Glomerular endothelial cell (primary cell): ENCODE data around the gene DUSP7. TPM values are rescaled to one million over a fixed set of nuclear protein-coding genes. Genes with fewer than 3 reads are reported as not detected.

ENCODE experiments used
- DNase-seq: peaks from one replicate; pipeline ENCODE4 v3.0.0-alpha.2; 2011; ENCODE audit warnings: low read depth, low spot score; ENCODE audit errors: extremely low read depth
- total RNA-seq: library from RNA; depleted of rRNA; stranded (reverse); fragments of >200 nt; gene quantifications from 2 replicates; pipeline ENCODE4 v1.2.3, GENCODE V29; 2015

Gene DUSP7
- total RNA-seq, 1 donor from 2014 or later, result 23.8 TPM

DNA sequence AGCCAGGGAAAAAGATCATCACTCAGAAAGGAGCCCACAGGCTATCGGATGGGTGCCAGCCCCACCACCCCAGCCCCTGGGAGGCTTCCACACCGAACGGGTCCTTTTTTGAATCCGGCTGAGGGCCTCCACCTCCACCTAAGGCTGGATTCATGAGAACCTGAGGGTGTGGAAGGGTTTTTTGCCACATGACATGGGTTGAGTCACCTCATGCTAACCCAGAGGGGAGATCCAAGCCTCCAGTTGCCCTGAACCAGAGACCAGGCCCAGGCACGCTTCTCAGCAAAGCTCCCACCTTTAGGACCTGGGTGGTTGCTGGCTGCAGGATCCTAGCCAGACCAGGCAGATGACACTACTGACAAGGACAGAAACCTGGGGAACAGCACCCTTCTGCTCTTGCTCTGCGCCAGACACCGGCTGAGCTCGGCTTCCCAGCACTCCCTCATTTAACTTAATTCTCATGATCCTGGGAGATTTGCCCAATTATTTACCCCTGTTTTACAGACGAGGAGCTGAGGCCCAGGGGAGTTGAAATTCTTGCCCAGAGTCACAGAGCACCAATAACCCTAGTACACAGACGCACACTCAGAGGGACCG lies 25.6 kb downstream of the DUSP7 start:
- no peak for DNase-seq

DNA sequence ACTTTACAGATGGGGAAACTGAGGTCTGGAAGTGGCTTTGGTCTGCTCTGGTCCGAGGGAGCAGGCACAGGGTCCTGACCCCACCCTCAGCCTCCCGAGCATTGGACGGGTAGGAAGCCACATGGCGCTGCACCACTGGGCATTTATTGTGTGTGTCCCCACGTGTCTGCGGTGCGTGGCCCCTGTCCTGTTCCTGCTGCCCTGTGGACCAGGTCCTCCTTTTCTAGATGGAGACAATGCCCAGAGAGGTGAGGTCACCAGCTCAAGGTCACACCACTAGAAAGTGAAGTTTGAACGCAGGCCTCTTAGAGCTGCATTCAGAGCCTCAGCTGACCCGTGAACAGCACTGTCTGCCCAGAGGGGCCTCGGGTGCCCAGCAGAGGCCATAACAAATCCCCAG lies 26.8 kb downstream of the DUSP7 start:
- DNase-seq, result no peak

DNA sequence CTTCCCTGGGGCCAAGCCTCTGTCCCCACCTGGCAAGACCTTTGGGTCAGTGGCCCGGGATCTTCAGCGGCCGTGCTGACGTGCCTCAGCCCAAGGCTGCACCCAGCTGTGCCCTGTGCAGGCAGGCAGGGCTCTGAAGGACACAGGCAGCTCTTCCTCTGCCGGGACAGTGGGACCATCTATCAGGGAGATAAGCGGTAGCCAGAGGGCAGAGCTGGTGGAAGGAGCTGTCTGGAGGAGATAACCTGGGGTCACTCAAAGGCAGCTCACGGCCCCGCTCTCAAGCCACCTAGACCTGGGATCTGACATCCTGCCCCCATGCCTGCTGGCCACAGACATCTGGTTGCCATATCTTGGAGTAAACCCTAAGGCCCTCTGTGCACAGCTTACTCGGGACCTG lies 27.3 kb downstream of the DUSP7 start:
- no peak for DNase-seq

DNA sequence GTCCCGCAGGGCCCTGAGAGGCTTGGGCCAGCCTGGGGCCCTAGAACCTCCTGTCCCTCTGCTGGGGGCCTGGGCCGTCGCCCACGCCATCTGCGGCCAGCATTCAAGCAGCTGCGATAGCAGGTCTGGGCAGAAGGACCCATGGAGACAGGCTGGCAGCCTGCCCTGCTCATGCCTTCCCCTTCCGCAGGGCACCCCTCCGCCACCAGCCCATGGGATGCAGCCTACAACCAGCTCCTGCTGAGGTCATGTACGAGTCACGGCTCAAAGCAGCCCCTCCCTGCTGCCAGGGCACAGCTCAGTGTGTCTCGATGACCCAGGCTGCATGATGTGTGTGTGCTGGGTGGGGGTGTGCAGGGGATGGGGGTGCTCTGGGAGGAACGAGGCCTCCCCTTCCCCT lies 27.8 kb downstream of the DUSP7 start:
- DNase-seq, result no peak

DNA sequence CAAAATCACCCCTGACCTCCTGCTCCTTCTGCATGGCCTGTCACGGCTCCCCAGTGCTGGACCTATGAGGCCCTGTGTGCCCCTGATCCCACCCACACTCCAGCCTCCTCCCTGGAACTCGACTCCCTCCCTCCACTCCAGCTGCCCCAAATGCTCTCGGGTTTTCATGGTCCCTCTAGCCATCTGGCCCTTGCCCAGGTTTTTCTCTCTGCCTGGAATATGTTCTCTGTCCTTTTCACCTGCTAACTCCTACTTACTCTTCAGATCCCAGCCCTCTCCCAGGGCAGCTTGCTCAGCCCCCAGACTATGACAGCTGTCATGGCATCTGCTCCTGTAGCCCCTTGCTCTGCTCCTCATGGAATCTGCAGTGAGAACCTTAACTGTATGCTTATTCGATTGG lies 30.3 kb downstream of the DUSP7 start:
- DNase-seq, result no peak

DNA sequence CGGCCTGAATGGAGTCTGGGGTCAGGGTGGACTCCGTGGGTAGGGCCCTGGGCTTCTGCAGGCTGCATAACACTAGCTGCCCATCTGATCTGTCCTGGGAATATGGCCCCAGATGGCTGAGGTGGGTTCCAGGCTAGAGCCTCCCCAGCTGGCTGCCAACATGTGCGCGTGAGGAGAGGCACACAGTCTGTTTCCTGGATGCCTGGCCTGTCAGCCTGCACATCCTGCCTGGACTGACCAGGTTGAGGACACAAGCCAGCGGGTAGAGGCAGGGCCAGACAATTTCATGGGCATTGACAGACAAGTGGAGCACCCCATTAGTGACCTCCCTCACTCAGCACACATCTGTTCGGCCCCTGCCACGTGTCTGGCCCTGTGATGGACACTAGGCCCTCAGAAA lies 30.9 kb downstream of the DUSP7 start:
- DNase-seq, result no peak

DNA sequence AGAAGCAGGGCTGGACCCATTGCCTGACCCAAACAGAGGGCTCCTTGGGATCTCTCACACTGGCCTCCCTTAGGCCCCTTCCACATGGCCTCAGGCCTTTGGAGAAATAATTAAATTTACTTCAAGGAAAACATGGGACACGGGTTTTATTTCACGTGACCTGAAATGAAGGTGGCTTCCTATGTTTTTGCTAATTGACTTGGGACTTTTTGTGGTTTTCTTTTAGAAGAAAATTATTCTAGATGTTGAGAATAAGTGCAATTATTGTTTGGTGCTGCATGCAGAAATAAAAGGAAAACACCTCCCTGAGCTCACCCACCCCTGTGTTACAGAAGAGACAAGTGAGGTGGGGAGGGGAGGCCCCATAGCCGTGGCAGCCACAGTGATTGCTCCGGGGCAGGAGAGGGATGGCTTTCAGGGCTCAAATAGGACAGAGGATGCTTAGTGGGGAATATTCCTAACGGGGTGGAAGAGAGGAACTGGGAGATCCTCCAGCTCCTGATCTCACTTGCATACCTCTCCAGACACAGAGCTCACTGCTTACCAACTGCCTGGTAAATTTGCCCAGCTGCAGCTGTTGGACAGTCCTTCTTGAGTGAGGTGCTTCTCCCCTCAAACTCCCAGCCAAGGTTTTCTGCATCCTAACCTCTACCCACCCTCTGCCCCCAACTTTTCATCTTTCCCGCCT lies 31.5 kb downstream of the DUSP7 start:
- DNase-seq, result no peak

DNA sequence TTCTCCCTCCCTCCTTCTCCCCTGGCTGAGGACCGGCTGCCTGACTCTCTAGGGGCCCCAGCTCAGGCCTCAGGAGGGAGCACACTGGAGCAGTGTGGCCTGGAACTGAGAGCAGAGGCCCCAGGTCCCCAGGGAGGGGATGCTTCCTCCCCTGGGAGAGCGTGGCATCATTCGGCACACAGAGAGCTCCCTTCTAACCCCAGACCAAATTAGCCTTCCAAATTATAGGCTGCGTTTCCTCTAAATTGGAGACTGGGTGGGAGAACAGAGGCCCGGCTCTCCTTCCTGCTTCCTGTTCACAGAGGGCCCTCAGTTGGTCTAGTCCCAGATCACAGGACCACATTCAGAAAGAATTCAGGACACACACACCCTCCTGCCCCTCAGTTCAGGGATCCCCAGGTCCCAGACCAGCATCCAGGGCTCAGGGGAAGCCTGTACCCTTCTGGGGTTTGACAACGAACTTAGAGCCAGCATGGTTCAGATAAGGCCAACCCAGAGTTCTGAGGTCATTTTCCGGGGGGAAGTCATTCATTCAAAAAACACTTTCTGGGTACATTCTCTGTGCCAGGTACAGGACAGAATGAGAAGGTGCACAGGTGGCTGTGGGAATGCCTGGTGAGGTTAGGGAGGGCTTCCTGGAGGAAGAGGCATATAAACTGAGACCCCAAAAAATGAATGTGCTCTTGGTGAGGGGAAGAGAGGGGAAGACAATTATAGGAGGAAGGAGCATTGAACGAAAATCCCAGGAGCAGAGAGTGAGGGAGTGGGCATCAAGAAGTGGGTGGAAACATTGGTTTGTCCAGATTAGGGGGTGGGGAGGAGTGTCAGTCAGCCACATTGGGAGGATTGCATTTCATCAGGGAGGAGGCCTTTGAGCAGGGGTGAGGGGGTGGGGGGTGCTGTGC lies 32.3 kb downstream of the DUSP7 start:
- no peak for DNase-seq

DNA sequence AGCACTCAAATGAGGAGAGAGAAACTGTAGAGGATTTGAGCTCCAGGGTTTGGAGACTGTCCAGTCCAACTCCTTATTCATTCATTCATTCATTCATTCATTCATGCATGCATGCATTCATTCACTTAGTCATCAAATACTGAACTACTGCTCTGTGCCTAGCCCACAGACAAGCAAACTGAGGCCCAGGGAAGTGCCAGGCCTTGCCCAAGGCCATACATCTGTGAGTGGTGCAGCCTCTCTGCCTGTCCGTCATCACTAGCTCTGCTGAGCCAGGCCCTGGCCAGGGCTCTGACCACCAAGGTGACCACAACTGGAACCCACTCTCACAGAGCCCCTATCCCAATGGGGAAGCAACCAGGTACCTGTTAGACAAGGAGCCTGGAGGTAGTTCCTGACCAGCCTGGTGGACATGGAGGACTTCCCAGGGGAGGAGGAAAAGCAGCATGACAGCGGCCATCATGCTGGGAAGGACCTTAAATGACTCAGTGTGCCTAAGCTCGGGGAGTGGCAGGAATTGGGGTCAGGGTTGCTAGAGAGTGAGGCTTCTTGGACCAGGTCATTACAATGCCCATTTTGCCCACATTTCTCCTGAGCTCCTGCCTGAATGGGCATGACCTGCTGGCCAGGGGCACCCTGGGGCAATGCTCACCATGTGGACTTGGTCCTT lies 33.1 kb downstream of the DUSP7 start:
- no peak for DNase-seq

DNA sequence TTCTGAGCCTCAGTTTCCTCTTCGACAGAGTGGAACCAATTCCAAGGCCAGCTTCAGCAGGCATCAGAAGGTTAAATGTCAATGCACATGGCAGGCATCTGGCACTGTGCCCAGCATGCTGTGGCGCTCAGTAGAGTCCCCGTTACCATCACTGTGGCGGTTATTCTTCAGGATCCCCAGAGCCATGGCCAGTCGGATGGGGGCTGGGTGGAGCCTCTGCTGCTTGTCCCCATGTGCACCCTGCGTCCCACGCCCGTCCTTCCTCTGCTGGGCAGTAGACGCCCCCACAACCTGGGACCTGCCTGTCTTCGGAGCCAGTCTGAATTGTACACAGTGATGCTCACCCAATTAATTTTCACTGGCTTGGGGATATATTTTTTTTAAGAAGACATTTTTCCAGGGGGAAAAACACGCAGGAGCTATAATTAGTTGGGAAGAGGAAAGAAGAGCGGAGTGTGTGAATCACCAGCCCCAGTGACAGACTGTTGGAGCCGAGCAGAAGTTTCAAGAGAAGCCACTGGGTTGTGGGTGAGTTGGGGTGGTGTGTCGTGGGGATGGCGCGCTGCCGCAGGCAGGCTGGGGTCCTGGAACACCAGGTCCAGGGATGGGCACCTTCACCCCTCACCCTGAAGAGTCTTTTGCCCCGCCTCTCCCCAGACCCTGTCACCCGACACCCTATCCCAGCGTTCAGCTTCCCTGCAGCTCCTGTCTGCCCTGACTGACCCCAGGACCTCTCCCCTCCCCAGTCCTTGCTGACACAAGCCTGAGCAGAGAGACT lies 33.9 kb downstream of the DUSP7 start:
- no peak for DNase-seq

DNA sequence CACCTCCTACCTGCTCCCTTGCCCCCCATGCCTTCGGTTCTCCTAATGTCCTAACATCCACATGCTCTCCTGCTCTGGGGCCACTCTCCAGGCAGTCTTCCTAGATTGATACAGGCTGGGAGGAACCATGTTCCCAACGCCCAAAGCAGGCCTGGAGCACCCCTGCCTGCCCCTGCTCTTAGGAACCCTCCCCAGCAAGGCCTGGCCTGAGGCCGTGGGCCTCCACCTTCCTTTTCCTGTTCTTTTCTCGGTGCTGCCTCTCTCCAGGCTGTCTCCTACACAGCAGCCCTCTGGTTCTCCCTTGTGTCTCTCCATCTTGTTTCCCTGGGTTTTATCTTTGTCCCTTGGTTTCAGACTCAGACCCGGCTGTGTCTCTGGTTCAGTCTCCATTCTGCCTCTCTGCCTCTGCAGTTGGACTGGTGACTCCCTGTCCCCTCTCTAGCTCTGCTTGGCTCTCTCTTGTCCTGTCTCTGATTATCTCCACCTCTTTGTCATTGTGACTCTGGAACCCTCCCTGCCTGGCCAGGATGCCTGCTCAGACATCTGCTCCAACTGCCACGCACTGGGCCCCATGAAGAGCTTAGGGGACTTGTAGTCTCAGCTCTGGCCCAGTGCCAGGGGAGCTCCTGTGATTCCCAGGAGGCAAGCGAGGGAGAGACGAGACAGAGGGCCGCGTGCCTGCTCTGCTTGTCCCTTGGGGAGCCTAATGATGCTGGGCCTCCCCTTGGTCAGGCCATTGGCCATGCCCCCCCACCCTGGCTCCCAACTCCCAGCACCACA lies 34.7 kb downstream of the DUSP7 start:
- DNase-seq, result no peak

DNA sequence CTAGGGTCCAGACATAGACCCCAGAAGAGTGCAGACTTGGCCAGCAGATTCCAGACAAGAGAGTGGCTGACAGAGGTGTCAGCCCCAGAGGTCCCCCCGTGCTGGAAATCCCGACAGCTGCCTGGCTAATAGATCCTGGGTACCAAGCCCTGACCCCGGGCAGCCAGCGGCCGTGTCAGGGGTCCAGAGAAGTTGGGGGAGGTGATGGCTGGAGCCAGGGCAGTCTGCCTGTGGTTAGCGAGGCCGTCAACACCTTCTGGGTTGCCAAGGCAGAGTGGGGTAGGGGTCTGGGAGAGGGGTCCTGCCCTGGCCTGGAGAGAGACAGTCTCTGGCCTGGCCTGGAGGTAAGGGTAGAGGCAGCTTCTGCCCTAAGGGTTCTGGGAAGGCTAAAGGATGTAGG lies 35.6 kb downstream of the DUSP7 start:
- no peak for DNase-seq

DNA sequence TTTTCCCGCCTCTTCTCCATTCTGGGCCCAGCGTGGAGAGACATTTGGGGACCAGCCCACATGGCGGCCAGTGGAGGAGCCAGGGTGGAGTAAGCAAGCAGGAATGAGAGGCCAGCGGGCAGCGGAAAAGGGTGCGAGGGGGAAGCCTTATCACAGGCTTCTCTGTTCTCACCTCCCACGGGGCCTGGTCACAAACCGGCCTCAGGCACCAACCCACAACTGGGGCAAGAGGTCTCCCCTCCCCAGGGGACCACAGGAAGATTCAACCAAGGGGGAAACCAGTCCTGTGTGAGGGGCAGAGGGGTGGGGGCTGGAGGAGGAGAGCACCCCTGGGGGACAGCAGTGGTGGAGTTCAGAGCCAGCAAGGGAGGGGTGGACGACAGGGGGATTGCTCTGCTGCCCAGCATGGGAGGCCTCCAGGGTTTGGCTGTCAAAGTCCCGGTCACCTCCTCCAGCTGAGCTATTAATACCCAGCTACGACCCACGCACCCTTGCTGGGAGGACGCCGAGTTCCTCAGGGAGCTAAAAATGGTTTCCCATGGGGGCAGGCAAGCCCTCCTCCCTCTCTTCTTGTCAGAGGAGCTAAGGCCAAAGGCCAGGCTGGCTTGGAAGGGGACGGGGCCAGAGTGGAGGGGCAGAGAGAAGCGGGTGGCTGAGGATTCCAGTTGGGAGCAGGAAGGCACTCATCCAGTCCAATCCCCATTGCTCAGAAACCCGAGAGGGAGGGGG lies 36.9 kb downstream of the DUSP7 start:
- no peak for DNase-seq

DNA sequence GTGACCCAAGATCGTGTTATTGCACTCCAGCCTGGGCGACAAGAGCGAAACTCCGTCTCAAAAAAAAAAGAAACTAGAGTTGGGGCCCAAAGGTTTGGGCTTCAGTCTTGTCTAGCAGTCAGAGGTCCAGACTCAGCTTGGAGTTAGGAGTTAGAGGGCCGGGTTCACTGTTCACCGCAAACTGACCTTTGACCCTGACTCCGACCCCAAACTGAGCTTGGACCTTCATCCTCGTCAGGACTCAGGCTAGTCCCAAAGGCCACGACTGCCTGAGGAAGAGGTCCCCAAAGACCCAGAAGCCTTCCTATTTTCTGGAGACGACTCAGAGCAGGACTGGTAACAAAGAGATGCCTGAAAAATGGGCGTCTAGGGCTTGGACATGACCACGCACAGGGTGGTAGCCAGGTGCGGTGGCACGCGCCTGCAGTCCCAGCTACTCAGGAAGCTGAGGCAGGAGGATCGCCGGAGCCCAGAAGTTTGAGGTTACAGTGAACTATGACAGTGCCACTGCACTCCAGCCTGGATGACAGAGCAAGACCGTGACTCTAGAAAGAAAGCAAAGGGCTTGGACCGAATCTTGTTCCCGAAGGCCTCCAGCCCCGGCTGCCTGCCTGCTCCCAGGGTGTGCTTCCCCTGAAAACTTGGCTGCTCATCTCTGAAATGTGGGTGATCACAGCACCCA lies 37.9 kb downstream of the DUSP7 start:
- no peak for DNase-seq

DNA sequence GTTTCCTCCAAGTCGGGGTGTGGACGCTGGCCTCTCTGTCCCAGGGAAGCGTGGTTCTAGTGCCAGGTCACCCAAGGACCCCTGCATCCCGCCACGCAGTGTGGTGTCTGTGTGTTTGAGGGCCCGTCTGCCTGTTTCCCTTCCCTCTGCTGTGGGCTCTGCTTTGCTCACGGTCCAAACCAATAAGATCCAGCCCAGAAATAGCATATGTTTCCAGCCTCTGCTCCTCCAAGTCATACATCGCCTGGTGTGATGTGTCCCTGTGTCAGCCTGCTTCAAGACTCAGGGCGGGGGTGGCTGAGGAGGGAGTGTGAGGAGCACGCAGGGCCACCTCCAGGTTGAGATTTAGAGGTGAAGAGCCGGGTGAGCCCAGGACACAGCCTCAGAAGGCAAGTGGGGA lies 38.8 kb downstream of the DUSP7 start:
- no peak for DNase-seq

DNA sequence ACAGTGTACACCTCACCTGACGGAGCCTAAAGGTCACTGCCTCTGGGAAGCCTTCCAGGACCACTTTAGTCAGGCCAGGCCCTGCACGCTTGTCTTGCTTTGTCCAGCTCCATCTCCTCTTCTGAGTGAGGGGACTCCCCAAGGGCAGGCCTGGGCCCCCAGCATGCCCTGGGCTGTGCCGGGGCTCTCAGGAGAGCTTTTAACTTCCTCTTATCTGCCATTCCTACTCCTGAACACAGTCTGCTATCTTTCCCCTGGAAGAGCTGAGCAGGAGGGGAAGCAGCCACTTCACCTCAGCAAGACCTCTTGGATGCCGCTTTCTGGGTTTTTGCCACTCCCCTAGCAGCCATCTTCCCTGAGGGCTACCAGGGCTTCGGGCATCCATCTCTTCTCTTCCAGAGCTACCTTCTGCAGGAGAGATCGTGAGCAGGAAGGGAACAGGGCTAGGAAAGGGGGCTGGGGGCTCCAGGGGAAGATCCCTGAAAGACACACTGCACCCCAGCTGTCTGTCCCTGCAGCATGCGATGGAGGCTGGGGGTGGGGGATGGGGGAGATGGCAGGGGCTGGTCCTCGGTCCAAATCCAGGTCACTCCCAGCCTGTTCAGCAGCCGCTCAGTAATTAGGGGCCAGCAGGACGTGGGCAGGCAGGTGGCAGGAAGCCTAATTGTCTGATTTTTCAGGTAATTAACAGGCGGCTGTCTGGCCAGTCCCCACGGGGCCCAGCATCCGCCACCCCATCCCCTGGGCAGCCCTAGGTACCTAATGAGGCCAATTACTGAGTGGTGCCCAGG lies 40.7 kb downstream of the DUSP7 start:
- DNase-seq, result no peak

DNA sequence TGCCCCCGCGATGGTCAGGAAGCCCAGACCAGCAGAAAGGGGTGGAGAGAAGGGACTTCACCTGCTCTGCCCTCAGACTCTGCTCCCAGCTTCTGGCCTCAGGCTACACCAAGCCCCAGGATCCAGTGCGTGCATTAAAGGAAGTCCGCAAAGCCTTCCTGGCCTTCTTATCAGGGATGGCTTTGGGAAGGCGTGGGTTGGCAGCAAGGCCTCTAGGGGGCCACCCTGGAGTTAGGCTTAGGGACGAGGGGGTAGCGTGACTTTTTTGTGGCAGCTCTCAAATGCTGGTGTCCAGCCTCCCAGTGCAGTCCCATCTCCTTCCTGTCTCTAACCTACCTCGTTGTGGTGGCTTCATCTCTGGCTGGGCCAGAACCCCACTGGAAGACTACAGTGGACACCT lies 41.8 kb downstream of the DUSP7 start:
- no peak for DNase-seq
